HFF-Myc (cell line): ENCODE results near the gene PTPRN2.

ENCODE experiments used
- DNase-seq: peaks from one replicate; pipeline ENCODE4 v3.0.0-alpha.2; 2011; ENCODE audit warnings: low read depth; ENCODE audit errors: extremely low read depth
- H3K4me3 ChIP-seq: replicated peaks from 2 replicates; pipeline ENCODE4 v1.5.1; 2011; ENCODE audit warnings: low read depth, mild to moderate bottlenecking, control low read depth, low read length
- CTCF ChIP-seq: IDR thresholded peaks from 2 replicates; pipeline ENCODE4 v1.5.1; 2012; ENCODE audit warnings: mild to moderate bottlenecking, low read depth, low read length, control low read depth; ENCODE audit errors: missing control alignments

The PTPRN2 gene

GRCh38 chr7:158498443-158499081, 89.1 kb downstream of the PTPRN2 start:
- DNase-seq = no peak
- no peak for TF ChIP-seq CTCF
- H3K4me3 ChIP-seq = no peak overlapping the region

GRCh38 chr7:158497627-158498026, 90.0 kb downstream of the PTPRN2 start:
- no peak for DNase-seq
- no peak for TF ChIP-seq CTCF
- no peak overlapping the region for H3K4me3 ChIP-seq

GRCh38 chr7:158495786-158496185, 91.8 kb downstream of the PTPRN2 start:
- H3K4me3 ChIP-seq = no peak overlapping the region
- no peak for DNase-seq
- TF ChIP-seq CTCF = peak; percentile 18

GRCh38 chr7:158495216-158495615, 92.4 kb downstream of the PTPRN2 start:
- H3K4me3 ChIP-seq = no peak overlapping the region
- DNase-seq = no peak
- no peak for TF ChIP-seq CTCF

- TF ChIP-seq CTCF = no peak
- no peak overlapping the region for H3K4me3 ChIP-seq
Observed at GRCh38 chr7:158494643-158495042, 93.0 kb downstream of the PTPRN2 start.

GRCh38 chr7:158494162-158494586, 93.4 kb downstream of the PTPRN2 start:
- DNase-seq = no peak
- TF ChIP-seq CTCF = no peak
- no peak overlapping the region for H3K4me3 ChIP-seq

More at GRCh38 chr7:158494643-158495042, 93.0 kb downstream of the PTPRN2 start:
- no peak for DNase-seq

GRCh38 chr7:158492367-158492764, 95.3 kb downstream of the PTPRN2 start:
- no peak overlapping the region for H3K4me3 ChIP-seq
- no peak for TF ChIP-seq CTCF
- no peak for DNase-seq
